WTC11 (cell line): ENCODE measurements around the gene HDLBP. TPM values are rescaled to one million over a fixed set of nuclear protein-coding genes. Genes with fewer than 3 reads are reported as not detected.

Source experiments
- ATAC-seq: fragments of 200-7000 bp; cut with Tn5 transposase; 2 replicates; pipeline ENCODE4 v1.10.0; 2021; ENCODE audit warnings: mild to moderate bottlenecking, moderate library complexity
- Bru-seq: library from RNA; stranded (reverse); fragments of 400-500 nt; gene quantifications from one replicate; lab custom pipeline; 2021; lab: Mats Ljungman, UMichigan
- CTCF ChIA-PET: fragments of 300-600 bp; sonication (Branson Sonifier 250); formaldehyde crosslinking; loops from one replicate; lab custom pipeline; 2021; ENCODE audit warnings: antibody characterized with exemption; lab: Charles Lee
- POLR2A ChIA-PET: fragments of 350-600 bp; sonication (Branson Sonifier 250); formaldehyde crosslinking; loops from one replicate; lab custom pipeline; 2021; ENCODE audit warnings: antibody characterized with exemption; lab: Charles Lee
- DNase-seq: peaks from one replicate; pipeline ENCODE4 v3.0.0; 2021; ENCODE audit warnings: low spot score
- H3K27ac Mint-ChIP-seq: 2 replicates; pipeline ENCODE4 v1.8.0; 2021; ENCODE audit warnings: mixed read lengths
- H3K27me3 Mint-ChIP-seq: 2 replicates; pipeline ENCODE4 v1.8.0; 2021; ENCODE audit warnings: low read depth, mild to moderate bottlenecking, moderate library complexity, mixed read lengths
- H3K36me3 Mint-ChIP-seq: 2 replicates; pipeline ENCODE4 v1.8.0; 2021; ENCODE audit warnings: mixed read lengths
- H3K4me1 Mint-ChIP-seq: 2 replicates; pipeline ENCODE4 v1.8.0; 2022; ENCODE audit warnings: mixed read lengths
- H3K4me3 Mint-ChIP-seq: 2 replicates; pipeline ENCODE4 v1.8.0; 2021; ENCODE audit warnings: mild to moderate bottlenecking, moderate library complexity, mixed read lengths
- H3K9me3 Mint-ChIP-seq: 2 replicates; pipeline ENCODE4 v1.8.0; 2021; ENCODE audit warnings: mixed read lengths
- HMGA2 ChIP-seq: fragments of 250-450 bp; sonication (Bioruptor Pico); IDR thresholded peaks from 2 replicates; pipeline ENCODE4 v1.4.0; 2021; ENCODE audit warnings: mild to moderate bottlenecking, moderate library complexity
- NFE2L1 ChIP-seq: sonication (generic); formaldehyde crosslinking; IDR thresholded peaks from 2 replicates; pipeline ENCODE4 v1.8.1; 2023; ENCODE audit warnings: missing genetic modification reagents
- NFYB ChIP-seq: sonication (generic); formaldehyde crosslinking; conservative IDR thresholded peaks from 2 replicates; pipeline ENCODE4 v1.8.0; 2022; ENCODE audit warnings: low read depth, missing genetic modification reagents
- NR1H2 ChIP-seq: sonication (generic); formaldehyde crosslinking; IDR thresholded peaks from 2 replicates; pipeline ENCODE4 v1.9.0; 2021; ENCODE audit warnings: mild to moderate bottlenecking, moderate library complexity, missing genetic modification reagents
- NR2C2 ChIP-seq: sonication (generic); formaldehyde crosslinking; IDR thresholded peaks from 2 replicates; pipeline ENCODE4 v1.8.0; 2022; ENCODE audit warnings: mild to moderate bottlenecking, missing genetic modification reagents
- SMAD4 ChIP-seq: sonication (generic); formaldehyde crosslinking; IDR thresholded peaks from 2 replicates; pipeline ENCODE4 v1.8.0; 2022; ENCODE audit warnings: mild to moderate bottlenecking, missing genetic modification reagents
- TCF7 ChIP-seq: sonication (generic); formaldehyde crosslinking; IDR thresholded peaks from 2 replicates; pipeline ENCODE4 v1.8.0; 2022; ENCODE audit warnings: mild to moderate bottlenecking, low read depth, missing genetic modification reagents, moderate library complexity
- long read RNA-seq, 3 experiments: library from RNA in 1 of 3; library from capped mRNA in 1 of 3; library from polyadenylated mRNA in 1 of 3; unstranded in 2 of 3; stranded (forward) in 1 of 3; transcript quantifications; one replicate each; pipeline ENCODE4 v2.0.0, GENCODE V29; 2021
- total RNA-seq: library from RNA; stranded (reverse); gene quantifications from 3 replicates; pipeline ENCODE4 v1.2.3, GENCODE V29; 2021
- TF ChIP-seq, protein P1 (sequence below): sonication (generic); formaldehyde crosslinking; IDR thresholded peaks from 2 replicates; pipeline ENCODE4 v1.8.1; 2023; ENCODE audit warnings: mild to moderate bottlenecking, missing genetic modification reagents, moderate library complexity
- TF ChIP-seq, protein P2 (sequence below): sonication (generic); formaldehyde crosslinking; IDR thresholded peaks from 2 replicates; pipeline ENCODE4 v1.8.1; 2022; ENCODE audit warnings: low read depth, mild to moderate bottlenecking, moderate library complexity, missing genetic modification reagents, borderline replicate concordance
- TF ChIP-seq, protein P3 (sequence below): sonication (generic); formaldehyde crosslinking; IDR thresholded peaks from 2 replicates; pipeline ENCODE4 v1.8.1; 2022; ENCODE audit warnings: low read depth, missing genetic modification reagents, borderline replicate concordance
- TF ChIP-seq, protein P4 (sequence below): fragments of 250-450 bp; sonication (Bioruptor Pico); IDR thresholded peaks from 2 replicates; pipeline ENCODE4 v1.9.0; 2021; ENCODE audit warnings: moderate library complexity, mild to moderate bottlenecking, inconsistent platforms, borderline replicate concordance
- TF ChIP-seq, protein P5 (sequence below): sonication (generic); formaldehyde crosslinking; IDR thresholded peaks from 2 replicates; pipeline ENCODE4 v1.8.0; 2022; ENCODE audit warnings: mild to moderate bottlenecking, missing genetic modification reagents
- TF ChIP-seq, protein P6 (sequence below): fragments of 250-450 bp; sonication (Bioruptor Pico); IDR thresholded peaks from 2 replicates; pipeline ENCODE4 v1.8.0; 2021; ENCODE audit warnings: mild to moderate bottlenecking
- TF ChIP-seq, protein P7 (sequence below): sonication (generic); formaldehyde crosslinking; IDR thresholded peaks from 2 replicates; pipeline ENCODE4 v1.8.0; 2022; ENCODE audit warnings: mild to moderate bottlenecking, missing genetic modification reagents
- TF ChIP-seq, protein P8 (sequence below): sonication (generic); formaldehyde crosslinking; IDR thresholded peaks from 2 replicates; pipeline ENCODE4 v1.8.1; 2022; ENCODE audit warnings: mild to moderate bottlenecking, missing genetic modification reagents, moderate library complexity, borderline replicate concordance
- TF ChIP-seq, protein P9 (sequence below): sonication (generic); formaldehyde crosslinking; IDR thresholded peaks from 2 replicates; pipeline ENCODE4 v1.8.1; 2023; ENCODE audit warnings: mild to moderate bottlenecking, moderate library complexity, missing genetic modification reagents
- TF ChIP-seq, protein P10 (sequence below): sonication (generic); formaldehyde crosslinking; IDR thresholded peaks from 2 replicates; pipeline ENCODE4 v1.8.0; 2022; ENCODE audit warnings: mild to moderate bottlenecking, missing genetic modification reagents

The HDLBP gene, protein sequence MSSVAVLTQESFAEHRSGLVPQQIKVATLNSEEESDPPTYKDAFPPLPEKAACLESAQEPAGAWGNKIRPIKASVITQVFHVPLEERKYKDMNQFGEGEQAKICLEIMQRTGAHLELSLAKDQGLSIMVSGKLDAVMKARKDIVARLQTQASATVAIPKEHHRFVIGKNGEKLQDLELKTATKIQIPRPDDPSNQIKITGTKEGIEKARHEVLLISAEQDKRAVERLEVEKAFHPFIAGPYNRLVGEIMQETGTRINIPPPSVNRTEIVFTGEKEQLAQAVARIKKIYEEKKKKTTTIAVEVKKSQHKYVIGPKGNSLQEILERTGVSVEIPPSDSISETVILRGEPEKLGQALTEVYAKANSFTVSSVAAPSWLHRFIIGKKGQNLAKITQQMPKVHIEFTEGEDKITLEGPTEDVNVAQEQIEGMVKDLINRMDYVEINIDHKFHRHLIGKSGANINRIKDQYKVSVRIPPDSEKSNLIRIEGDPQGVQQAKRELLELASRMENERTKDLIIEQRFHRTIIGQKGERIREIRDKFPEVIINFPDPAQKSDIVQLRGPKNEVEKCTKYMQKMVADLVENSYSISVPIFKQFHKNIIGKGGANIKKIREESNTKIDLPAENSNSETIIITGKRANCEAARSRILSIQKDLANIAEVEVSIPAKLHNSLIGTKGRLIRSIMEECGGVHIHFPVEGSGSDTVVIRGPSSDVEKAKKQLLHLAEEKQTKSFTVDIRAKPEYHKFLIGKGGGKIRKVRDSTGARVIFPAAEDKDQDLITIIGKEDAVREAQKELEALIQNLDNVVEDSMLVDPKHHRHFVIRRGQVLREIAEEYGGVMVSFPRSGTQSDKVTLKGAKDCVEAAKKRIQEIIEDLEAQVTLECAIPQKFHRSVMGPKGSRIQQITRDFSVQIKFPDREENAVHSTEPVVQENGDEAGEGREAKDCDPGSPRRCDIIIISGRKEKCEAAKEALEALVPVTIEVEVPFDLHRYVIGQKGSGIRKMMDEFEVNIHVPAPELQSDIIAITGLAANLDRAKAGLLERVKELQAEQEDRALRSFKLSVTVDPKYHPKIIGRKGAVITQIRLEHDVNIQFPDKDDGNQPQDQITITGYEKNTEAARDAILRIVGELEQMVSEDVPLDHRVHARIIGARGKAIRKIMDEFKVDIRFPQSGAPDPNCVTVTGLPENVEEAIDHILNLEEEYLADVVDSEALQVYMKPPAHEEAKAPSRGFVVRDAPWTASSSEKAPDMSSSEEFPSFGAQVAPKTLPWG (N-terminal part only)
- 330 to 368 TPM (median 346 TPM) in 3 replicates for total RNA-seq
- Bru-seq, nascent RNA, result percentile 82 among the genes with signal in this experiment
- long read RNA-seq, experiment 1, full-length matches to known transcripts, result 779 of 1,184 reads
- long read RNA-seq, experiment 1, partial matches to known transcripts, result 277 of 1,184 reads
- long read RNA-seq, experiment 1, other reads (novel, unspliced or antisense), result 128 of 1,184 reads
- long read RNA-seq, experiment 2, full-length matches to known transcripts, result 89 of 346 reads
- long read RNA-seq, experiment 2, partial matches to known transcripts, result 174 of 346 reads
- long read RNA-seq, experiment 2, other reads (novel, unspliced or antisense), result 83 of 346 reads
- long read RNA-seq, experiment 3, full-length matches to known transcripts, result 14 of 40 reads
- long read RNA-seq, experiment 3, partial matches to known transcripts, result 24 of 40 reads
- long read RNA-seq, experiment 3, other reads (novel, unspliced or antisense), result 2 of 40 reads

DNA sequence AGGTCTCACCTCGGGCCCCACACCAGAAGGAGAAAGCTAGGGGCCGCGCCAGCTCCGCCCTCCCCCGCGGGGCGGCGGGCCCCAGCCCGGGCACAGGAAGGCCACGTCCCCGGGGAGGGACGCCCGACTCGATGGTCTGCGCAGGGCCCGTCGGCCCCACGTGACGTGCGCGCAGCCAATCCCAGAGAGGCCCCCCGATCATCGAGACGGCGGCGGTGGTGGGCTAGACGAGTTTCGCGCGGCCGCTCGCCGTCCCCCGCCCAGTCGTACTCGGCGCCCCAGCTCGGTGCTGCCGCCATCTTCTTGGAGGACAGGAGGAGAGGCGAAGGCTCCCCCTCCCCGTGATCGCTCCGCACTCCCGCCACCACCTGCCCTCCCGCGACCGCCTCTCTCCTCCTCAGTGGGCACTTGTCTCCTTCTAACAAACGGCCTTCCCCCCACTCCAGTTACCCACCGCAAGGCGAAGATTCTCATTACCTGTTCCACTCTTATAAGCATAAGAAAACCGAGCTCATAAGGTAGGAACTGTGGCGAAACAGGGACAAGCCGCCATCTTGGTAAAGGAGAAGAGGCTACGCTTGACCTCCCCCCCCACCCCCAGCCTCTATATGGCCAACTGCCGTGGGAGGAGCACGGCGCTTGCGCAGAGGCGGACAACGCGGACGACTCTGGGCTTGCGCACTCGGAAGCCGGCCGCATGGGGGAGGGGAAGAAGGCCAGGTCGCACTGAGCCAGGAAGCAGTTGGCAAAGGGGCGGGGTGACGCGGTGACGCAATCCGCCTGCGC, at the start of gene HDLBP:
Gene HDLBP, minus strand, starts transcription at position 580 of the 786 bp plus-strand sequence. CDS start 48,803 bp downstream, outside the sequence.
- Mint-ChIP-seq H3K9me3 (no peaks in the 10 kb centered on the region), H3K36me3 (peaks cover 13% of the 10 kb centered on the region), H3K4me1 (peaks cover 66% of the 10 kb centered on the region), H3K27me3 (no peaks in the 10 kb centered on the region), H3K27ac (peak within 1 kb of the TSS; percentile 100), H3K4me3 (peak within 1 kb of the TSS; percentile 99)
- POLR2A ChIA-PET, result interaction anchor here (0.5 to 1.3 kb wide), 8 partner anchors 12 to 495 kb away, joined by 3 to 6 read pairs (median 4); partner anchors contain the start of genes ING5 and KIF1A
- peak; percentile 99 for DNase-seq
- CTCF ChIA-PET, result interaction anchor here (0.9 to 1.6 kb wide), 4 partner anchors 38 to 401 kb away, joined by 3 to 4 read pairs (median 4); partner anchors contain the start of gene PASK
- peak; percentile 84 for ATAC-seq
- TF ChIP-seq NR2C2 (CRISPR knock-in tag) (no peak), TCF7 (CRISPR knock-in tag) (no peak), SMAD4 (CRISPR knock-in tag) (no peak), NFYB (CRISPR knock-in tag) (peak; percentile 82), NR1H2 (CRISPR knock-in tag) (no peak), NFE2L1 (peak; percentile 76), HMGA2 (CRISPR knock-in tag) (no peak)
- TF ChIP-seq, protein P1, sequence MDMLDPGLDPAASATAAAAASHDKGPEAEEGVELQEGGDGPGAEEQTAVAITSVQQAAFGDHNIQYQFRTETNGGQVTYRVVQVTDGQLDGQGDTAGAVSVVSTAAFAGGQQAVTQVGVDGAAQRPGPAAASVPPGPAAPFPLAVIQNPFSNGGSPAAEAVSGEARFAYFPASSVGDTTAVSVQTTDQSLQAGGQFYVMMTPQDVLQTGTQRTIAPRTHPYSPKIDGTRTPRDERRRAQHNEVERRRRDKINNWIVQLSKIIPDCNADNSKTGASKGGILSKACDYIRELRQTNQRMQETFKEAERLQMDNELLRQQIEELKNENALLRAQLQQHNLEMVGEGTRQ, result peak; percentile 98
- TF ChIP-seq, protein P2, sequence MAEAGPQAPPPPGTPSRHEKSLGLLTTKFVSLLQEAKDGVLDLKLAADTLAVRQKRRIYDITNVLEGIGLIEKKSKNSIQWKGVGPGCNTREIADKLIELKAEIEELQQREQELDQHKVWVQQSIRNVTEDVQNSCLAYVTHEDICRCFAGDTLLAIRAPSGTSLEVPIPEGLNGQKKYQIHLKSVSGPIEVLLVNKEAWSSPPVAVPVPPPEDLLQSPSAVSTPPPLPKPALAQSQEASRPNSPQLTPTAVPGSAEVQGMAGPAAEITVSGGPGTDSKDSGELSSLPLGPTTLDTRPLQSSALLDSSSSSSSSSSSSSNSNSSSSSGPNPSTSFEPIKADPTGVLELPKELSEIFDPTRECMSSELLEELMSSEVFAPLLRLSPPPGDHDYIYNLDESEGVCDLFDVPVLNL, result peak; percentile 46
- TF ChIP-seq, protein P3, sequence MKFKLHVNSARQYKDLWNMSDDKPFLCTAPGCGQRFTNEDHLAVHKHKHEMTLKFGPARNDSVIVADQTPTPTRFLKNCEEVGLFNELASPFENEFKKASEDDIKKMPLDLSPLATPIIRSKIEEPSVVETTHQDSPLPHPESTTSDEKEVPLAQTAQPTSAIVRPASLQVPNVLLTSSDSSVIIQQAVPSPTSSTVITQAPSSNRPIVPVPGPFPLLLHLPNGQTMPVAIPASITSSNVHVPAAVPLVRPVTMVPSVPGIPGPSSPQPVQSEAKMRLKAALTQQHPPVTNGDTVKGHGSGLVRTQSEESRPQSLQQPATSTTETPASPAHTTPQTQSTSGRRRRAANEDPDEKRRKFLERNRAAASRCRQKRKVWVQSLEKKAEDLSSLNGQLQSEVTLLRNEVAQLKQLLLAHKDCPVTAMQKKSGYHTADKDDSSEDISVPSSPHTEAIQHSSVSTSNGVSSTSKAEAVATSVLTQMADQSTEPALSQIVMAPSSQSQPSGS, result no peak
- TF ChIP-seq, protein P4, sequence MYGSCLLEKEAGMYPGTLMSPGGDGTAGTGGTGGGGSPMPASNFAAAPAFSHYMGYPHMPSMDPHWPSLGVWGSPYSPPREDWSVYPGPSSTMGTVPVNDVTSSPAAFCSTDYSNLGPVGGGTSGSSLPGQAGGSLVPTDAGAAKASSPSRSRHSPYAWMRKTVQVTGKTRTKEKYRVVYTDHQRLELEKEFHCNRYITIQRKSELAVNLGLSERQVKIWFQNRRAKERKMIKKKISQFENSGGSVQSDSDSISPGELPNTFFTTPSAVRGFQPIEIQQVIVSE (CRISPR knock-in tag), result no peak
- TF ChIP-seq, protein P5, sequence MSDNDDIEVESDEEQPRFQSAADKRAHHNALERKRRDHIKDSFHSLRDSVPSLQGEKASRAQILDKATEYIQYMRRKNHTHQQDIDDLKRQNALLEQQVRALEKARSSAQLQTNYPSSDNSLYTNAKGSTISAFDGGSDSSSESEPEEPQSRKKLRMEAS, result peak; percentile 81
- TF ChIP-seq, protein P6, sequence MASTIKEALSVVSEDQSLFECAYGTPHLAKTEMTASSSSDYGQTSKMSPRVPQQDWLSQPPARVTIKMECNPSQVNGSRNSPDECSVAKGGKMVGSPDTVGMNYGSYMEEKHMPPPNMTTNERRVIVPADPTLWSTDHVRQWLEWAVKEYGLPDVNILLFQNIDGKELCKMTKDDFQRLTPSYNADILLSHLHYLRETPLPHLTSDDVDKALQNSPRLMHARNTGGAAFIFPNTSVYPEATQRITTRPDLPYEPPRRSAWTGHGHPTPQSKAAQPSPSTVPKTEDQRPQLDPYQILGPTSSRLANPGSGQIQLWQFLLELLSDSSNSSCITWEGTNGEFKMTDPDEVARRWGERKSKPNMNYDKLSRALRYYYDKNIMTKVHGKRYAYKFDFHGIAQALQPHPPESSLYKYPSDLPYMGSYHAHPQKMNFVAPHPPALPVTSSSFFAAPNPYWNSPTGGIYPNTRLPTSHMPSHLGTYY (CRISPR knock-in tag), result no peak
- TF ChIP-seq, protein P7, sequence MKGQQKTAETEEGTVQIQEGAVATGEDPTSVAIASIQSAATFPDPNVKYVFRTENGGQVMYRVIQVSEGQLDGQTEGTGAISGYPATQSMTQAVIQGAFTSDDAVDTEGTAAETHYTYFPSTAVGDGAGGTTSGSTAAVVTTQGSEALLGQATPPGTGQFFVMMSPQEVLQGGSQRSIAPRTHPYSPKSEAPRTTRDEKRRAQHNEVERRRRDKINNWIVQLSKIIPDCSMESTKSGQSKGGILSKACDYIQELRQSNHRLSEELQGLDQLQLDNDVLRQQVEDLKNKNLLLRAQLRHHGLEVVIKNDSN, result peak; percentile 98
- TF ChIP-seq, protein P8, sequence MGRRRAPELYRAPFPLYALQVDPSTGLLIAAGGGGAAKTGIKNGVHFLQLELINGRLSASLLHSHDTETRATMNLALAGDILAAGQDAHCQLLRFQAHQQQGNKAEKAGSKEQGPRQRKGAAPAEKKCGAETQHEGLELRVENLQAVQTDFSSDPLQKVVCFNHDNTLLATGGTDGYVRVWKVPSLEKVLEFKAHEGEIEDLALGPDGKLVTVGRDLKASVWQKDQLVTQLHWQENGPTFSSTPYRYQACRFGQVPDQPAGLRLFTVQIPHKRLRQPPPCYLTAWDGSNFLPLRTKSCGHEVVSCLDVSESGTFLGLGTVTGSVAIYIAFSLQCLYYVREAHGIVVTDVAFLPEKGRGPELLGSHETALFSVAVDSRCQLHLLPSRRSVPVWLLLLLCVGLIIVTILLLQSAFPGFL (CRISPR knock-in tag), result no peak; the same call in 1 of the 2 replicates
- TF ChIP-seq, protein P9, sequence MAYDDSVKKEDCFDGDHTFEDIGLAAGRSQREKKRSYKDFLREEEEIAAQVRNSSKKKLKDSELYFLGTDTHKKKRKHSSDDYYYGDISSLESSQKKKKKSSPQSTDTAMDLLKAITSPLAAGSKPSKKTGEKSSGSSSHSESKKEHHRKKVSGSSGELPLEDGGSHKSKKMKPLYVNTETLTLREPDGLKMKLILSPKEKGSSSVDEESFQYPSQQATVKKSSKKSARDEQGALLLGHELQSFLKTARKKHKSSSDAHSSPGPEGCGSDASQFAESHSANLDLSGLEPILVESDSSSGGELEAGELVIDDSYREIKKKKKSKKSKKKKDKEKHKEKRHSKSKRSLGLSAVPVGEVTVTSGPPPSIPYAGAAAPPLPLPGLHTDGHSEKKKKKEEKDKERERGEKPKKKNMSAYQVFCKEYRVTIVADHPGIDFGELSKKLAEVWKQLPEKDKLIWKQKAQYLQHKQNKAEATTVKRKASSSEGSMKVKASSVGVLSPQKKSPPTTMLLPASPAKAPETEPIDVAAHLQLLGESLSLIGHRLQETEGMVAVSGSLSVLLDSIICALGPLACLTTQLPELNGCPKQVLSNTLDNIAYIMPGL (CRISPR knock-in tag), result peak; percentile 70
- TF ChIP-seq, protein P10, sequence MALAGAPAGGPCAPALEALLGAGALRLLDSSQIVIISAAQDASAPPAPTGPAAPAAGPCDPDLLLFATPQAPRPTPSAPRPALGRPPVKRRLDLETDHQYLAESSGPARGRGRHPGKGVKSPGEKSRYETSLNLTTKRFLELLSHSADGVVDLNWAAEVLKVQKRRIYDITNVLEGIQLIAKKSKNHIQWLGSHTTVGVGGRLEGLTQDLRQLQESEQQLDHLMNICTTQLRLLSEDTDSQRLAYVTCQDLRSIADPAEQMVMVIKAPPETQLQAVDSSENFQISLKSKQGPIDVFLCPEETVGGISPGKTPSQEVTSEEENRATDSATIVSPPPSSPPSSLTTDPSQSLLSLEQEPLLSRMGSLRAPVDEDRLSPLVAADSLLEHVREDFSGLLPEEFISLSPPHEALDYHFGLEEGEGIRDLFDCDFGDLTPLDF (CRISPR knock-in tag), result no peak
